GM18907 (cell line): Measurements from ENCODE around the gene OR6P1.
A peak's percentile ranks its signal among the peaks of the same experiment; 100 is the strongest.

ENCODE experiments used
- ATAC-seq: cut with Tn5 transposase; IDR thresholded peaks from one replicate; pipeline ENCODE4 v1.9.1; 2021; ENCODE audit warnings: mild to moderate bottlenecking, moderate library complexity; ENCODE audit not compliant: unreplicated experiment

Gene OR6P1

GRCh38 chr1:158570480-158570879, at the start of gene OR6P1:
OR6P1 (minus strand) TSS chr1:158570580; CDS start chr1:158563604, 6,976 bp downstream.
- no peak for ATAC-seq

- no peak for ATAC-seq
Observed at GRCh38 chr1:158613764-158614163, 43.4 kb upstream of the OR6P1 start.

- no peak for ATAC-seq
Observed at GRCh38 chr1:158611916-158612315, 41.5 kb upstream of the OR6P1 start.

GRCh38 chr1:158607296-158607695, 36.9 kb upstream of the OR6P1 start:
- ATAC-seq, result no peak

GRCh38 chr1:158604968-158605367, 34.6 kb upstream of the OR6P1 start, which contains the start of gene OR10Z1:
OR10Z1 (plus strand) TSS chr1:158605268; CDS start chr1:158606439, 1,171 bp downstream.
- no peak for ATAC-seq

- no peak for ATAC-seq
Observed at GRCh38 chr1:158600735-158601134, 30.4 kb upstream of the OR6P1 start.

- ATAC-seq, result no peak
Observed at GRCh38 chr1:158586942-158587341, 16.6 kb upstream of the OR6P1 start.

GRCh38 chr1:158583962-158584361, 13.6 kb upstream of the OR6P1 start:
- no peak for ATAC-seq

- ATAC-seq, result no peak
Observed at GRCh38 chr1:158579733-158580132, 9.4 kb upstream of the OR6P1 start, which contains the start of gene OR10X1. OR10X1 (minus strand) TSS chr1:158579899; CDS start chr1:158579899, 0 bp downstream.

- ATAC-seq, result no peak
Observed at GRCh38 chr1:158577561-158577960, 7.2 kb upstream of the OR6P1 start.

GRCh38 chr1:158572226-158572625, 1.8 kb upstream of the OR6P1 start:
- ATAC-seq, result no peak

- no peak for ATAC-seq
Observed at GRCh38 chr1:158564608-158565007, 5.8 kb downstream of the OR6P1 start.

GRCh38 chr1:158563853-158564252, 6.5 kb downstream of the OR6P1 start:
- no peak for ATAC-seq

GRCh38 chr1:158559696-158560095, 10.7 kb downstream of the OR6P1 start:
- ATAC-seq, result no peak

- ATAC-seq, result no peak
Observed at GRCh38 chr1:158554352-158554751, 16.0 kb downstream of the OR6P1 start, which contains the start of gene OR6Y1. OR6Y1 (minus strand) TSS chr1:158554405; CDS start chr1:158548105, 6,300 bp downstream.

GRCh38 chr1:158552296-158552695, 18.1 kb downstream of the OR6P1 start:
- no peak for ATAC-seq

- no peak for ATAC-seq
Observed at GRCh38 chr1:158547533-158547932, 22.8 kb downstream of the OR6P1 start.

GRCh38 chr1:158537609-158538008, 32.8 kb downstream of the OR6P1 start:
- ATAC-seq, result no peak

- ATAC-seq, result no peak
Observed at GRCh38 chr1:158534496-158534895, 35.9 kb downstream of the OR6P1 start.

- peak; percentile 71 for ATAC-seq
Observed at GRCh38 chr1:158527190-158527815, 43.1 kb downstream of the OR6P1 start.

GRCh38 chr1:158521666-158522058, 48.7 kb downstream of the OR6P1 start:
- no peak for ATAC-seq

GRCh38 chr1:158520955-158521665, 49.3 kb downstream of the OR6P1 start:
- no peak for ATAC-seq
